Omental fat pad (tissue), 4 donors: Measurements from ENCODE around the gene STN1. TPM values are rescaled to one million over a fixed set of nuclear protein-coding genes. Genes with fewer than 3 reads are reported as not detected.

ENCODE experiments used
- ATAC-seq: fragments of 150-250 bp; one replicate; pipeline ENCODE4 v1.9.1; 2016; ENCODE audit warnings: mild to moderate bottlenecking, moderate library complexity; ENCODE audit not compliant: low FRiP score
- DNase-seq: peaks from one replicate; pipeline ENCODE4 v3.0.0-alpha.2; 2019; ENCODE audit warnings: low spot score
- CTCF ChIP-seq, 3 donors: fragments of 450-650 bp; IDR thresholded peaks; one replicate each; pipeline ENCODE4 v1.5.1; 2016 to 2017; ENCODE audit warnings: antibody characterized with exemption in 3 of 3, mild to moderate bottlenecking in 3 of 3, moderate library complexity in 2 of 3
- total RNA-seq, 4 donors: library from RNA; depleted of rRNA; stranded (reverse); fragments of >200 nt; gene quantifications; one replicate each; pipeline ENCODE4 v1.1.0, GENCODE V29; 2016

STN1 gene
- total RNA-seq, 4 donors from 2014 or later, result 15.4 to 44.7 (median 21.1) TPM

- no peak for TF ChIP-seq CTCF (IDR thresholded peaks at IDR 0.05)
- DNase-seq (no peak), ATAC-seq (no peak)
Measured at GRCh38 chr10:103838070-103838395, 80.0 kb downstream of the STN1 start.

GRCh38 chr10:103837370-103838069 is 80.5 kb downstream of the STN1 start:
- DNase-seq, result no peak
- no peak for ATAC-seq
- TF ChIP-seq CTCF (IDR thresholded peaks at IDR 0.05), result no peak

GRCh38 chr10:103836861-103837260 is 81.1 kb downstream of the STN1 start:
- TF ChIP-seq CTCF (IDR thresholded peaks at IDR 0.05), result no peak
- no peak for DNase-seq
- ATAC-seq, result no peak

GRCh38 chr10:103836273-103836672 is 81.7 kb downstream of the STN1 start:
- ATAC-seq (no peak), DNase-seq (no peak)
- no peak for TF ChIP-seq CTCF (IDR thresholded peaks at IDR 0.05)

- TF ChIP-seq CTCF (IDR thresholded peaks at IDR 0.05), result no peak
- ATAC-seq (peak; percentile 69), DNase-seq (no peak)
Measured at GRCh38 chr10:103835096-103836050, 82.6 kb downstream of the STN1 start.

- ATAC-seq, result no peak
- TF ChIP-seq CTCF (IDR thresholded peaks at IDR 0.05), result no peak
Measured at GRCh38 chr10:103834436-103835095, 83.4 kb downstream of the STN1 start.

More at GRCh38 chr10:103834436-103835095, 83.4 kb downstream of the STN1 start:
- no peak for DNase-seq
